ENCODE results near the gene DNPEP.

DNA sequence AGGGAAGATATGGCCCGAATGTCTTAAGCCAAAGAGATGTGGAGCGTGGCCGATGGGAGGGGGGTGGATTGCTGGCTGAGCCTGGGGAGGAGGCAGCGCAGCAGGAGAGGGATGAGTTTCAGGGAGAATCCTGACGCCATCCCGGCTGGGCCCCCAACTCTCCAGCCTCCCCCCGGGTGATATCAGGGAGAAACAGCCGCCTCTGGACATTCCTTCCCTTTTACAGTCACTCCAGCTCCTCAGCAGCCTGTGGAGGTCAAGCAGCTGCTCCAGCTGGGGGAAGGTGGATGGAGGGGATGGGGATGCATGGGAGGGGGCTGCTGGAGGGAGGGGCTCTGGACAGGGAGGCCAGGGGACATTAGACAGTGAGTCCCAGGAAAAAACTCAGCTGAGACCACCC, 20.9 kb upstream of the DNPEP start:
- TF ChIP-seq CTCF (IDR thresholded peaks at IDR 0.05; ENCODE audit: insufficient read depth, low read length) (no peak), POLR2AphosphoS5 (IDR thresholded peaks at IDR 0.05; ENCODE audit: low read depth) (no peak), REST (IDR thresholded peaks at IDR 0.05; ENCODE audit: insufficient replicate concordance, low read depth) (no peak), GABPA (IDR thresholded peaks at IDR 0.05; ENCODE audit: low read depth) (no peak)

Data from HL-60 (cell line).